WTC11 (cell line): Measurements from ENCODE around the gene CLASP2. TPM values are rescaled to one million over a fixed set of nuclear protein-coding genes. Genes with fewer than 3 reads are reported as not detected.

Experiments
- ATAC-seq: fragments of 200-7000 bp; cut with Tn5 transposase; 2 replicates; pipeline ENCODE4 v1.10.0; 2021; ENCODE audit warnings: mild to moderate bottlenecking, moderate library complexity
- CTCF ChIA-PET: fragments of 300-600 bp; sonication (Branson Sonifier 250); formaldehyde crosslinking; loops from one replicate; lab custom pipeline; 2021; ENCODE audit warnings: antibody characterized with exemption; lab: Charles Lee
- POLR2A ChIA-PET: fragments of 350-600 bp; sonication (Branson Sonifier 250); formaldehyde crosslinking; loops from one replicate; lab custom pipeline; 2021; ENCODE audit warnings: antibody characterized with exemption; lab: Charles Lee
- DNase-seq: peaks from one replicate; pipeline ENCODE4 v3.0.0; 2021; ENCODE audit warnings: low spot score
- H3K27ac Mint-ChIP-seq: 2 replicates; pipeline ENCODE4 v1.8.0; 2021; ENCODE audit warnings: mixed read lengths
- H3K27me3 Mint-ChIP-seq: 2 replicates; pipeline ENCODE4 v1.8.0; 2021; ENCODE audit warnings: low read depth, mild to moderate bottlenecking, moderate library complexity, mixed read lengths
- H3K36me3 Mint-ChIP-seq: 2 replicates; pipeline ENCODE4 v1.8.0; 2021; ENCODE audit warnings: mixed read lengths
- H3K4me1 Mint-ChIP-seq: 2 replicates; pipeline ENCODE4 v1.8.0; 2022; ENCODE audit warnings: mixed read lengths
- H3K4me3 Mint-ChIP-seq: 2 replicates; pipeline ENCODE4 v1.8.0; 2021; ENCODE audit warnings: mild to moderate bottlenecking, moderate library complexity, mixed read lengths
- H3K9me3 Mint-ChIP-seq: 2 replicates; pipeline ENCODE4 v1.8.0; 2021; ENCODE audit warnings: mixed read lengths
- ATF2 ChIP-seq: sonication (generic); formaldehyde crosslinking; IDR thresholded peaks from 2 replicates; pipeline ENCODE4 v1.8.1; 2022; ENCODE audit warnings: low read depth, missing genetic modification reagents, borderline replicate concordance
- CREM ChIP-seq: sonication (generic); formaldehyde crosslinking; IDR thresholded peaks from 2 replicates; pipeline ENCODE4 v1.8.1; 2022; ENCODE audit warnings: mild to moderate bottlenecking, missing genetic modification reagents, moderate library complexity
- ERG ChIP-seq: fragments of 250-450 bp; sonication (Bioruptor Pico); IDR thresholded peaks from 2 replicates; pipeline ENCODE4 v1.8.0; 2021; ENCODE audit warnings: mild to moderate bottlenecking
- ETV6 ChIP-seq: sonication (generic); formaldehyde crosslinking; IDR thresholded peaks from 2 replicates; pipeline ENCODE4 v1.8.1; 2022; ENCODE audit warnings: mild to moderate bottlenecking, missing genetic modification reagents
- FOXK1 ChIP-seq: sonication (generic); formaldehyde crosslinking; IDR thresholded peaks from 2 replicates; pipeline ENCODE4 v1.8.0; 2022; ENCODE audit warnings: mild to moderate bottlenecking, moderate library complexity, missing genetic modification reagents
- GRHL2 ChIP-seq: fragments of 250-450 bp; sonication (Bioruptor Pico); IDR thresholded peaks from 2 replicates; pipeline ENCODE4 v1.8.0; 2022; ENCODE audit warnings: mild to moderate bottlenecking, moderate library complexity; ENCODE audit not compliant: insufficient replicate concordance, severe bottlenecking
- IRF2 ChIP-seq: sonication (generic); formaldehyde crosslinking; IDR thresholded peaks from 2 replicates; pipeline ENCODE4 v1.8.0; 2022; ENCODE audit warnings: low read depth, missing genetic modification reagents, borderline replicate concordance
- MXD4 ChIP-seq: fragments of 250-450 bp; sonication (Bioruptor Pico); IDR thresholded peaks from 2 replicates; pipeline ENCODE4 v1.8.0; 2021; ENCODE audit warnings: mild to moderate bottlenecking, moderate library complexity, borderline replicate concordance
- NFE2L1 ChIP-seq: sonication (generic); formaldehyde crosslinking; IDR thresholded peaks from 2 replicates; pipeline ENCODE4 v1.8.1; 2023; ENCODE audit warnings: missing genetic modification reagents
- OVOL2 ChIP-seq: fragments of 250-450 bp; sonication (Bioruptor Pico); IDR thresholded peaks from 2 replicates; pipeline ENCODE4 v1.9.0; 2021; ENCODE audit warnings: mild to moderate bottlenecking, borderline replicate concordance
- PRDM15 ChIP-seq: sonication (generic); formaldehyde crosslinking; IDR thresholded peaks from 2 replicates; pipeline ENCODE4 v1.8.0; 2022; ENCODE audit warnings: missing genetic modification reagents
- RELA ChIP-seq: sonication (generic); formaldehyde crosslinking; IDR thresholded peaks from 2 replicates; pipeline ENCODE4 v1.8.1; 2022; ENCODE audit warnings: missing genetic modification reagents, mild to moderate bottlenecking, borderline replicate concordance
- SMAD3 ChIP-seq: sonication (generic); formaldehyde crosslinking; IDR thresholded peaks from 2 replicates; pipeline ENCODE4 v1.8.0; 2022; ENCODE audit warnings: missing genetic modification reagents, mild to moderate bottlenecking, borderline replicate concordance
- SMAD4 ChIP-seq: sonication (generic); formaldehyde crosslinking; IDR thresholded peaks from 2 replicates; pipeline ENCODE4 v1.8.0; 2022; ENCODE audit warnings: mild to moderate bottlenecking, missing genetic modification reagents
- TEAD1 ChIP-seq: sonication (generic); formaldehyde crosslinking; IDR thresholded peaks from 2 replicates; pipeline ENCODE4 v1.8.0; 2022; ENCODE audit warnings: mild to moderate bottlenecking, missing genetic modification reagents
- TP53 ChIP-seq: sonication (generic); formaldehyde crosslinking; IDR thresholded peaks from 2 replicates; pipeline ENCODE4 v1.8.1; 2023; ENCODE audit warnings: mild to moderate bottlenecking, missing genetic modification reagents
- ZNF121 ChIP-seq: sonication (generic); formaldehyde crosslinking; IDR thresholded peaks from 2 replicates; pipeline ENCODE4 v1.8.0; 2023; ENCODE audit warnings: missing genetic modification reagents
- ZNF232 ChIP-seq: sonication (generic); formaldehyde crosslinking; IDR thresholded peaks from 2 replicates; pipeline ENCODE4 v1.8.0; 2022; ENCODE audit warnings: mild to moderate bottlenecking, missing genetic modification reagents
- ZNF423 ChIP-seq: fragments of 250-450 bp; sonication (Bioruptor Pico); IDR thresholded peaks from 2 replicates; pipeline ENCODE4 v2.1.2; 2022; ENCODE audit warnings: mild to moderate bottlenecking, moderate library complexity
- ZNF671 ChIP-seq: fragments of 250-450 bp; sonication (Bioruptor Pico); IDR thresholded peaks from 2 replicates; pipeline ENCODE4 v1.8.0; 2021; ENCODE audit warnings: mild to moderate bottlenecking
- total RNA-seq: library from RNA; stranded (reverse); gene quantifications from 3 replicates; pipeline ENCODE4 v1.2.3, GENCODE V29; 2021
- TF ChIP-seq, protein P1 (sequence below): fragments of 250-450 bp; sonication (Bioruptor Pico); IDR thresholded peaks from 2 replicates; pipeline ENCODE4 v1.9.0; 2021; ENCODE audit warnings: moderate library complexity, mild to moderate bottlenecking, inconsistent platforms, borderline replicate concordance
- TF ChIP-seq, protein P2 (sequence below): sonication (generic); formaldehyde crosslinking; IDR thresholded peaks from 2 replicates; pipeline ENCODE4 v1.8.1; 2022; ENCODE audit warnings: mild to moderate bottlenecking, moderate library complexity, missing genetic modification reagents
- TF ChIP-seq, protein P3 (sequence below): sonication (generic); formaldehyde crosslinking; IDR thresholded peaks from 2 replicates; pipeline ENCODE4 v1.8.1; 2023; ENCODE audit warnings: mild to moderate bottlenecking, missing genetic modification reagents
- TF ChIP-seq, protein P4 (sequence below): fragments of 200-600 bp; IDR thresholded peaks from 2 replicates; pipeline ENCODE4 v1.8.0; 2022; ENCODE audit warnings: antibody characterized with exemption

CLASP2 gene
- total RNA-seq, 1 experiment from 2014 or later = 56.7 TPM

DNA sequence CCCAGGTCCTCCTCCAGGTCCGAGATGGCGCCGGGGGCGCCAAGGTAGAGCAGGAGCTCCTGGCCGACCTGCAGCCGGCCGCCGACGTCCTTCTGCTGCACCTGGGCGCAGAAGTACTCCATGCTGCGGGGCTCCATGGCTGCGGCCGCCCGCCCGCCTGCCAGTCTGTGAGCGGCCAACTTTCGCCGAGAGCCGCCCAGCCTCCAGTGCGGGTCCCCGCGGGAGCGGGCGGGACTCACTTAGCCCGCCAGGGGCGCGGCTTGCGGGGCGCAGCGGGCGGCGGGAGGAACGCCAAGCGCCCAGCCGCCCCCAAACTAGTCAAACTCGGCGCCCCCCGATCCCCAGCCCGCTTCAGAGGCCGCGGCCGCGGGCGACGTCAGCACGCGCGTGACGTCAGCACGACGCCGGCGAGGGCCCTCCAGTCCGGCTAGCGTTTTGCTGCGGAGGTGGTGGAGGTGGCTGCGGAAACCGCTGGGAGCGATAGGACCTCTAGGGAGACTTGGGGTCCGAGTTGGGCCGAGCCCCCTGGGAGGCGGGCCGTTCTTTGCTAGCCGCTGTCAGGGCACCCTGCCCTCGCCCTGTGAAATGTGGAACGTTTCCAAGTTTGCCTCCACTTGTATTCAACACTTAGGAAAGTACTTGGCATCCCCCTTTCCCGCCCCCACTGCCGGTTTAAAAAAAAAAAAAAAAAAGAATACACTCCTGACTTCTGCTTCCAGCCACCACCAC lies at the start of gene CLASP2 (continued):
- TF ChIP-seq ZNF232 (peak; percentile 65; the same call in 1 of the 2 replicates), TEAD1 (CRISPR knock-in tag) (0 out of 2 replicates have a peak, but pooled peaks have one; percentile 53), ZNF423 (CRISPR knock-in tag) (0 out of 2 replicates have a peak, but pooled peaks have one; percentile 25), ERG (CRISPR knock-in tag) (no peak), SMAD3 (0 out of 2 replicates have a peak, but pooled peaks have one; percentile 39)
- TF ChIP-seq, protein P1, sequence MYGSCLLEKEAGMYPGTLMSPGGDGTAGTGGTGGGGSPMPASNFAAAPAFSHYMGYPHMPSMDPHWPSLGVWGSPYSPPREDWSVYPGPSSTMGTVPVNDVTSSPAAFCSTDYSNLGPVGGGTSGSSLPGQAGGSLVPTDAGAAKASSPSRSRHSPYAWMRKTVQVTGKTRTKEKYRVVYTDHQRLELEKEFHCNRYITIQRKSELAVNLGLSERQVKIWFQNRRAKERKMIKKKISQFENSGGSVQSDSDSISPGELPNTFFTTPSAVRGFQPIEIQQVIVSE (CRISPR knock-in tag) = no peak

- H3K9me3 Mint-ChIP-seq = peaks cover 32% of the 10 kb centered on the region
- H3K4me1 Mint-ChIP-seq = no peaks in the 10 kb centered on the region
- ATAC-seq = no peak
- H3K27ac Mint-ChIP-seq = no peak overlapping the region
- no peak for DNase-seq
- CTCF ChIA-PET = no interaction called here
- POLR2A ChIA-PET = no interaction called here
- peaks cover 22% of the 10 kb centered on the region for H3K36me3 Mint-ChIP-seq
- no peak overlapping the region for H3K4me3 Mint-ChIP-seq
- 0 out of 2 replicates have a peak, but pooled peaks cover 2% of the 10 kb centered on the region for H3K27me3 Mint-ChIP-seq
- TF ChIP-seq OVOL2 (CRISPR knock-in tag) = no peak
- TF ChIP-seq ETV6 (CRISPR knock-in tag) = no peak
- TF ChIP-seq GRHL2 (CRISPR knock-in tag) = no peak
- no peak for TF ChIP-seq RELA (CRISPR knock-in tag)
- TF ChIP-seq NFE2L1 (CRISPR knock-in tag) = no peak
- TF ChIP-seq CREM (CRISPR knock-in tag) = no peak
- TF ChIP-seq, protein P2, sequence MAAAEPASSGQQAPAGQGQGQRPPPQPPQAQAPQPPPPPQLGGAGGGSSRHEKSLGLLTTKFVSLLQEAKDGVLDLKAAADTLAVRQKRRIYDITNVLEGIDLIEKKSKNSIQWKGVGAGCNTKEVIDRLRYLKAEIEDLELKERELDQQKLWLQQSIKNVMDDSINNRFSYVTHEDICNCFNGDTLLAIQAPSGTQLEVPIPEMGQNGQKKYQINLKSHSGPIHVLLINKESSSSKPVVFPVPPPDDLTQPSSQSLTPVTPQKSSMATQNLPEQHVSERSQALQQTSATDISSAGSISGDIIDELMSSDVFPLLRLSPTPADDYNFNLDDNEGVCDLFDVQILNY = no peak
- no peak for TF ChIP-seq IRF2 (CRISPR knock-in tag)
- TF ChIP-seq TP53 (CRISPR knock-in tag) = no peak
- TF ChIP-seq PRDM15 (CRISPR knock-in tag) = no peak
- TF ChIP-seq, protein P3, sequence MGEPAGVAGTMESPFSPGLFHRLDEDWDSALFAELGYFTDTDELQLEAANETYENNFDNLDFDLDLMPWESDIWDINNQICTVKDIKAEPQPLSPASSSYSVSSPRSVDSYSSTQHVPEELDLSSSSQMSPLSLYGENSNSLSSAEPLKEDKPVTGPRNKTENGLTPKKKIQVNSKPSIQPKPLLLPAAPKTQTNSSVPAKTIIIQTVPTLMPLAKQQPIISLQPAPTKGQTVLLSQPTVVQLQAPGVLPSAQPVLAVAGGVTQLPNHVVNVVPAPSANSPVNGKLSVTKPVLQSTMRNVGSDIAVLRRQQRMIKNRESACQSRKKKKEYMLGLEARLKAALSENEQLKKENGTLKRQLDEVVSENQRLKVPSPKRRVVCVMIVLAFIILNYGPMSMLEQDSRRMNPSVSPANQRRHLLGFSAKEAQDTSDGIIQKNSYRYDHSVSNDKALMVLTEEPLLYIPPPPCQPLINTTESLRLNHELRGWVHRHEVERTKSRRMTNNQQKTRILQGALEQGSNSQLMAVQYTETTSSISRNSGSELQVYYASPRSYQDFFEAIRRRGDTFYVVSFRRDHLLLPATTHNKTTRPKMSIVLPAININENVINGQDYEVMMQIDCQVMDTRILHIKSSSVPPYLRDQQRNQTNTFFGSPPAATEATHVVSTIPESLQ = no peak
- no peak for TF ChIP-seq FOXK1 (CRISPR knock-in tag)
- TF ChIP-seq ZNF671 (CRISPR knock-in tag) = no peak
- TF ChIP-seq ATF2 (CRISPR knock-in tag) = no peak
- no peak for TF ChIP-seq ZNF121
- no peak for TF ChIP-seq MXD4
- TF ChIP-seq, protein P4, sequence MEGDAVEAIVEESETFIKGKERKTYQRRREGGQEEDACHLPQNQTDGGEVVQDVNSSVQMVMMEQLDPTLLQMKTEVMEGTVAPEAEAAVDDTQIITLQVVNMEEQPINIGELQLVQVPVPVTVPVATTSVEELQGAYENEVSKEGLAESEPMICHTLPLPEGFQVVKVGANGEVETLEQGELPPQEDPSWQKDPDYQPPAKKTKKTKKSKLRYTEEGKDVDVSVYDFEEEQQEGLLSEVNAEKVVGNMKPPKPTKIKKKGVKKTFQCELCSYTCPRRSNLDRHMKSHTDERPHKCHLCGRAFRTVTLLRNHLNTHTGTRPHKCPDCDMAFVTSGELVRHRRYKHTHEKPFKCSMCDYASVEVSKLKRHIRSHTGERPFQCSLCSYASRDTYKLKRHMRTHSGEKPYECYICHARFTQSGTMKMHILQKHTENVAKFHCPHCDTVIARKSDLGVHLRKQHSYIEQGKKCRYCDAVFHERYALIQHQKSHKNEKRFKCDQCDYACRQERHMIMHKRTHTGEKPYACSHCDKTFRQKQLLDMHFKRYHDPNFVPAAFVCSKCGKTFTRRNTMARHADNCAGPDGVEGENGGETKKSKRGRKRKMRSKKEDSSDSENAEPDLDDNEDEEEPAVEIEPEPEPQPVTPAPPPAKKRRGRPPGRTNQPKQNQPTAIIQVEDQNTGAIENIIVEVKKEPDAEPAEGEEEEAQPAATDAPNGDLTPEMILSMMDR = no peak
- TF ChIP-seq SMAD4 = no peak
These were observed 40.8 kb upstream of the CLASP2 start for GRCh38 chr3:33758864-33759263.
